RWPE2 (cell line): Measurements from ENCODE around the gene UBE2O.

ENCODE experiments used
- ATAC-seq: fragments of 200-7000 bp; cut with Tn5 transposase; 3 replicates; pipeline ENCODE4 v1.9.1; 2021; ENCODE audit warnings: low read depth
- DNase-seq: peaks from one replicate; pipeline ENCODE4 v3.0.0-alpha.2; 2020; ENCODE audit warnings: low spot score
- H3K27ac ChIP-seq: fragments of 450-650 bp; 2 replicates; pipeline ENCODE4 v1.5.1; 2017; ENCODE audit warnings: mild to moderate bottlenecking; ENCODE audit not compliant: poor library complexity, severe bottlenecking
- H3K27me3 ChIP-seq: fragments of 250-450 bp; sonication (Bioruptor Pico); 2 replicates; pipeline ENCODE4 v1.5.1; 2021; ENCODE audit warnings: mild to moderate bottlenecking, moderate library complexity; ENCODE audit not compliant: insufficient read depth, poor library complexity, severe bottlenecking
- H3K36me3 ChIP-seq: fragments of 250-450 bp; sonication (Bioruptor Pico); 2 replicates; pipeline ENCODE4 v1.5.1; 2020; ENCODE audit warnings: low read depth, mild to moderate bottlenecking, moderate library complexity
- H3K4me1 ChIP-seq: fragments of 250-450 bp; sonication (Bioruptor Pico); 2 replicates; pipeline ENCODE4 v1.5.1; 2021; ENCODE audit warnings: mild to moderate bottlenecking, moderate library complexity; ENCODE audit not compliant: insufficient read depth, poor library complexity, severe bottlenecking
- H3K4me3 ChIP-seq: fragments of 250-450 bp; sonication (Bioruptor Pico); 2 replicates; pipeline ENCODE4 v1.5.1; 2021; ENCODE audit warnings: mild to moderate bottlenecking, moderate library complexity; ENCODE audit not compliant: severe bottlenecking
- H3K9me3 ChIP-seq: fragments of 250-450 bp; sonication (Bioruptor Pico); 2 replicates; pipeline ENCODE4 v1.5.1; 2021; ENCODE audit warnings: mild to moderate bottlenecking, moderate library complexity; ENCODE audit not compliant: severe bottlenecking
- TF ChIP-seq, protein P1 (sequence below): fragments of 450-650 bp; IDR thresholded peaks from one replicate; pipeline ENCODE4 v1.5.1; 2017; ENCODE audit warnings: mild to moderate bottlenecking, moderate library complexity; ENCODE audit not compliant: poor library complexity, severe bottlenecking

Gene UBE2O

GRCh38 chr17:76471498-76472257, 18.7 kb upstream of the UBE2O start:
- TF ChIP-seq, protein P1, sequence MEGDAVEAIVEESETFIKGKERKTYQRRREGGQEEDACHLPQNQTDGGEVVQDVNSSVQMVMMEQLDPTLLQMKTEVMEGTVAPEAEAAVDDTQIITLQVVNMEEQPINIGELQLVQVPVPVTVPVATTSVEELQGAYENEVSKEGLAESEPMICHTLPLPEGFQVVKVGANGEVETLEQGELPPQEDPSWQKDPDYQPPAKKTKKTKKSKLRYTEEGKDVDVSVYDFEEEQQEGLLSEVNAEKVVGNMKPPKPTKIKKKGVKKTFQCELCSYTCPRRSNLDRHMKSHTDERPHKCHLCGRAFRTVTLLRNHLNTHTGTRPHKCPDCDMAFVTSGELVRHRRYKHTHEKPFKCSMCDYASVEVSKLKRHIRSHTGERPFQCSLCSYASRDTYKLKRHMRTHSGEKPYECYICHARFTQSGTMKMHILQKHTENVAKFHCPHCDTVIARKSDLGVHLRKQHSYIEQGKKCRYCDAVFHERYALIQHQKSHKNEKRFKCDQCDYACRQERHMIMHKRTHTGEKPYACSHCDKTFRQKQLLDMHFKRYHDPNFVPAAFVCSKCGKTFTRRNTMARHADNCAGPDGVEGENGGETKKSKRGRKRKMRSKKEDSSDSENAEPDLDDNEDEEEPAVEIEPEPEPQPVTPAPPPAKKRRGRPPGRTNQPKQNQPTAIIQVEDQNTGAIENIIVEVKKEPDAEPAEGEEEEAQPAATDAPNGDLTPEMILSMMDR: no peak
- no peak overlapping the region for H3K27ac ChIP-seq
- H3K4me1 ChIP-seq: no peaks in the 10 kb centered on the region
- ATAC-seq: no peak
- no peak for DNase-seq
- peaks cover 21% of the 10 kb centered on the region; the same call in 1 of the 2 replicates for H3K36me3 ChIP-seq
- H3K27me3 ChIP-seq: no peaks in the 10 kb centered on the region
- no peaks in the 10 kb centered on the region for H3K9me3 ChIP-seq
- H3K4me3 ChIP-seq: no peak overlapping the region

- H3K27me3 ChIP-seq: no peaks in the 10 kb centered on the region
- no peaks in the 10 kb centered on the region for H3K4me1 ChIP-seq
- H3K4me3 ChIP-seq: no peak overlapping the region
- H3K9me3 ChIP-seq: no peaks in the 10 kb centered on the region
- no peak overlapping the region for H3K27ac ChIP-seq
- ATAC-seq (no peak), DNase-seq (no peak)
- peaks cover 21% of the 10 kb centered on the region; the same call in 1 of the 2 replicates for H3K36me3 ChIP-seq
- TF ChIP-seq, protein P1: no peak
Measured at GRCh38 chr17:76469991-76470739, 17.2 kb upstream of the UBE2O start.

- Histone ChIP-seq H3K27ac (no peak overlapping the region), H3K36me3 (peaks cover 20% of the 10 kb centered on the region; the same call in 1 of the 2 replicates), H3K27me3 (no peaks in the 10 kb centered on the region), H3K4me3 (no peak overlapping the region), H3K4me1 (no peaks in the 10 kb centered on the region), H3K9me3 (no peaks in the 10 kb centered on the region)
- no peak for ATAC-seq
- TF ChIP-seq, protein P1: no peak
- DNase-seq: no peak
Measured at GRCh38 chr17:76469076-76469990, 16.4 kb upstream of the UBE2O start.

- Histone ChIP-seq H3K4me3 (no peak overlapping the region), H3K36me3 (peaks cover 13% of the 10 kb centered on the region; the same call in 1 of the 2 replicates), H3K27me3 (no peaks in the 10 kb centered on the region), H3K4me1 (no peaks in the 10 kb centered on the region), H3K9me3 (no peaks in the 10 kb centered on the region), H3K27ac (no peak overlapping the region)
- ATAC-seq: no peak
- no peak for DNase-seq
- TF ChIP-seq, protein P1: no peak
Measured at GRCh38 chr17:76468634-76469010, 15.7 kb upstream of the UBE2O start.
